Upper lobe of left lung (tissue), 4 donors: ENCODE data around the gene PDE1A.
"Not testable (repeated sequence)": the region's sequence is repeated elsewhere in the genome, so short reads cannot be mapped to it uniquely, and the experiment has no call there.

Source experiments
- EP300 ChIP-seq, 4 donors: sonication (generic); formaldehyde crosslinking; IDR thresholded peaks; one replicate each; pipeline ENCODE4 v1.5.1; 2017; ENCODE audit warnings: antibody characterized with exemption in 4 of 4, control low read depth in 2 of 4
- POLR2A ChIP-seq, 4 donors: fragments of 450-650 bp; IDR thresholded peaks; one replicate each; pipeline ENCODE4 v1.5.1; 2016 to 2017; ENCODE audit warnings: antibody characterized with exemption in 4 of 4, mild to moderate bottlenecking in 2 of 4
- POLR2AphosphoS5 ChIP-seq, 2 donors: sonication (generic); formaldehyde crosslinking; IDR thresholded peaks; one replicate each; pipeline ENCODE4 v1.5.1; 2017; ENCODE audit warnings: antibody characterized with exemption in 2 of 2
- TF ChIP-seq, protein P1 (sequence below), 6 experiments: fragments of 450-650 bp in 4 of 6; fragments of 200-600 bp in 2 of 6; sonication (generic) in 2 of 6; IDR thresholded peaks; one replicate each; pipeline ENCODE4 v1.5.1; 2016 to 2019; ENCODE audit warnings: antibody characterized with exemption in 6 of 6

DNA sequence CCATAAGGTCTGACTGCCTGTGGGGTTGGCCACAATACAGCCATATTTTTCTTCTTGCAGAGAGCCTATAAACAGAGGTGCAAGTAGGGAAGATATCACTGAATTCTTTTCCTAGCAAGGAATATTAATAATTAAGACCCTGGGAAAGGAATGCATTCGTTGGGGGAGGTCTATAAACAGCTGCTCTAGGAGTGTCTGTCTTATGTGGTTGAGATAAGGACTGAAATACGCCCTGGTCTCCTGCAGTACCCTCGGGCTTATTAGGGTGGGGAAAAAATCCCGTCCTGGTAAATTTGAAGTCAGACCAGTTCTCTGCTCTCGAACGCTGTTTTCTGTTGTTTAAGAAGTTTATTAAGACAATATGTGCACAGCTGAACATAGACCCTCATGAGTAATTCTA, 150.2 kb downstream of the PDE1A start:
- TF ChIP-seq, protein P1, sequence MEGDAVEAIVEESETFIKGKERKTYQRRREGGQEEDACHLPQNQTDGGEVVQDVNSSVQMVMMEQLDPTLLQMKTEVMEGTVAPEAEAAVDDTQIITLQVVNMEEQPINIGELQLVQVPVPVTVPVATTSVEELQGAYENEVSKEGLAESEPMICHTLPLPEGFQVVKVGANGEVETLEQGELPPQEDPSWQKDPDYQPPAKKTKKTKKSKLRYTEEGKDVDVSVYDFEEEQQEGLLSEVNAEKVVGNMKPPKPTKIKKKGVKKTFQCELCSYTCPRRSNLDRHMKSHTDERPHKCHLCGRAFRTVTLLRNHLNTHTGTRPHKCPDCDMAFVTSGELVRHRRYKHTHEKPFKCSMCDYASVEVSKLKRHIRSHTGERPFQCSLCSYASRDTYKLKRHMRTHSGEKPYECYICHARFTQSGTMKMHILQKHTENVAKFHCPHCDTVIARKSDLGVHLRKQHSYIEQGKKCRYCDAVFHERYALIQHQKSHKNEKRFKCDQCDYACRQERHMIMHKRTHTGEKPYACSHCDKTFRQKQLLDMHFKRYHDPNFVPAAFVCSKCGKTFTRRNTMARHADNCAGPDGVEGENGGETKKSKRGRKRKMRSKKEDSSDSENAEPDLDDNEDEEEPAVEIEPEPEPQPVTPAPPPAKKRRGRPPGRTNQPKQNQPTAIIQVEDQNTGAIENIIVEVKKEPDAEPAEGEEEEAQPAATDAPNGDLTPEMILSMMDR (IDR thresholded peaks at IDR 0.05): not testable (repeated sequence)
- not testable (repeated sequence) for TF ChIP-seq POLR2A, EP300, POLR2AphosphoS5 (IDR thresholded peaks at IDR 0.05)
